Sigmoid colon (tissue), 3 donors: ENCODE data around the gene PLOD1.

ENCODE experiments used
- CTCF ChIP-seq, 4 experiments: fragments of 450-650 bp in 3 of 4; fragments of 200-600 bp in 1 of 4; IDR thresholded peaks; one replicate each; pipeline ENCODE4 v1.5.1; 2016 to 2019; ENCODE audit warnings: antibody characterized with exemption in 4 of 4, mild to moderate bottlenecking in 3 of 4, moderate library complexity in 2 of 4
- POLR2A ChIP-seq, 2 donors: fragments of 450-650 bp; IDR thresholded peaks; one replicate each; pipeline ENCODE4 v1.6.1; 2016; ENCODE audit warnings: antibody characterized with exemption in 2 of 2, mild to moderate bottlenecking in 2 of 2, moderate library complexity in 2 of 2

DNA sequence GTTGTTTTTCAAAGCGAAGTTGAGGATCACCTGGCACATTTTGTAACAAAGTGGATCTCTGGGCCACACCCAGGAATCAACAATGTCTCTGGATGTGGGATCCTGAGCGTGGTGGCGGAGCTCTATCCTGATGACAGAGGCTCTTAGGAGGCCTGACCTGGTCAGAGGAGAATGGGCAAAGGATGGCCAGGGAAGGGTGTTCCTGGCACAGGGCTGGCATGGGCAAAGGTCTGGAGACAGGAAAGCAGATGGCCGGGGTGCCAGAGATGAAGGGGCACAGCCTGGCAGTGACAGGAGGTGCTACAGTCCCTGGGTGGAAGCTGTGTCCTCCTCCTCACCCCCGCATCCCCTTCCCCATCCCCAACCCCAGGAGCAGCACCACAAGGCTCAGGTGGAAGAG is 25.8 kb downstream of the PLOD1 start:
- no peak for TF ChIP-seq POLR2A (IDR thresholded peaks at IDR 0.05)
- no peak for TF ChIP-seq CTCF (IDR thresholded peaks at IDR 0.05)
